Stimulated activated CD8-positive, alpha-beta memory T cell treated with anti-CD3 and anti-CD28 coated beads, Interleukin-2, amount 100 ng/mL, for 1 hour (primary cell): ENCODE measurements around the gene MTURN.

Source experiments
- DNase-seq, 2 donors: peaks; one replicate each; pipeline ENCODE4 v3.0.0-alpha.2; 2020; ENCODE audit warnings: low read depth in 2 of 2

Gene MTURN

GRCh38 chr7:30162133-30162532 is 27.3 kb downstream of the MTURN start:
- no peak for DNase-seq

DNA sequence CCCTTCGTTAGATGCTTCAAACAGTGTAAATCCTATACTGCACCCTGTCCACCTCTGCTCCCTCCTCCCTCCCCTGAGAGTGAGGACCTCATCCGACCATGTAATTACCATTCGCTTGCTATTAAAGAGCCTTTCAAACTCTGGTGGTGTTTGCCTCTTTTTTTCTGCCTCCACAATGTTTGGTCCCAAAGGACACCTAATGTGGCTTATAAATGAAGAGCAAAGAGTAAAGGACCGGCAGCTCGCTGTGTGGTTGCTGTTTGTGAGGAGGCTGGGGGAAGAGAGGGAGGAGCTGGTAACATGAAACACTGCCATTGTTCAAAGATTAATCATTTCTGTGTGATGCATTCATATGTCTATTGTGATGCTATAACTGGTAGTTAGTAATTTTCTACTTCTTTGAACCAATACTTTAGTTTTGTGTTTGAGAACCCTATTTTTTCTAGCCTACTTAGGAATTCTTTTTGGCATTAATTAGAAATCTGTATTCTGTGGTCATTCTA is 27.9 kb downstream of the MTURN start:
- no peak for DNase-seq

DNA sequence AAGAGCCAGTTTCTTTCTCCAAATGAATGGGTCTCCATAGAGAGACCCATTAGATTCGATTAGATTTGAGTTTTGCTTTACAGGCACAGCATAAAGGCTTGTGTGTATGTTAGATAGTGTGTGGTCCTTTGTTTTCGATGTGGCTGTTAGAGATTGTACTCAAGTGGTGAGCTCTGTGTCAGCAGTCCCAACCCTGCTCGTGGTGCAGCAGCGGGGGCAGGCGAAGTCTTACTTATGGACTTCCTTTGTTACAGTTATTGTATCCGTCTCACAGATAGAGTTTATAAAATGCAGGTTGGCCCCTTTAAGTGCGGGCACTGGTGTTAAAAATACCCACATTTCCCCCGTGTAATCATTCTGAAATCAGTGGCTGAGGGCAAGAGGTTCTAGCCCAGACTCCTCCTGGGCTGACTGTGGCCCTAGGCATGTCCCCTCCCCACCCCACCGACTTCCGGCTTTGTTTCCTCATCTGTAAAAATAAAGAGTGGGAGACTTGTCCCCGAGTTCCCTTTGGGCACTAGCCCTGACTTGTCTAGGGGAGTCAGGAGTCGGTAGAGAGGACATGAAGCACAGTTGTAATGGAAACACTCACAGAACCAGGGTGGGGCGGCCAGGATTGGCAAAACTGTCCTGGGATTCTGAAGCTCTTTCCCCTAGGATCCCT is 28.6 kb downstream of the MTURN start:
- DNase-seq, result no peak

DNA sequence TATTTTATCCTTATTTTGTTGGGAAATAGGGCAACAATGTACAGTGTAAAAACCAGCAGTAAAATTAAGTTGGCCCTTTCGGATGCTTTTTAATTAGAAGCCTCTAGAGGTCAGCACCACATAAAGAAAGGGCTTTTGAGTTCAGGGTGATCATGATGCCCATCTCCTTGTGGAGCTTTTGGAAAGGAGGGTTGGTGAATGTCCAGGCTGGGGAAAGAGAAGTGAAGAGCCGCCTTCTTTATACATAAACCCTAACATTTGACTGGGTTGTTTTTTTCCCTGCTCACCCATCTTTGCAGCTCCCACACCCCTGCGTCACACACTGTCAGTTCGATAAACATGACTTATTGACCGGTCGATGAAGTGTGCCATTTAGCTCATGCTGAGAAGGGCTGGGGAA is 29.8 kb downstream of the MTURN start:
- no peak for DNase-seq

DNA sequence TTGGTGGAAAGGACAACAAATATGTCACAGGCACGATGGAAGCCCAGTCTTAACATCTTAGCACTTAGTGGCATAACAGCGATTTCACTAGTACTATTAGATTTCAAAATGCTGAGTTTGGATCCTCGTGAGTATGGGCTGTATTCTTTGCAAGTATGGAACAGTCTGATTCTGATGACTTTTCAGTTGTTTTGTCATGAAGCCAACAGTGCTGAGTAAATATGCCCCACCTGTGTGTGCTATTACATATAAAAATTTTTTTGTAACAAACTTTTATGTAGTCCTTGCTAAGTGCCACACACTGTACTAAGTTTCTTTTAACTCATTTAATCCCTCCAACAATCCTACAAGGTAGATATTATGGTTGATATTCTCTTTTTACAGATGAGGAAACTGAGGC is 30.8 kb downstream of the MTURN start:
- DNase-seq, result no peak

DNA sequence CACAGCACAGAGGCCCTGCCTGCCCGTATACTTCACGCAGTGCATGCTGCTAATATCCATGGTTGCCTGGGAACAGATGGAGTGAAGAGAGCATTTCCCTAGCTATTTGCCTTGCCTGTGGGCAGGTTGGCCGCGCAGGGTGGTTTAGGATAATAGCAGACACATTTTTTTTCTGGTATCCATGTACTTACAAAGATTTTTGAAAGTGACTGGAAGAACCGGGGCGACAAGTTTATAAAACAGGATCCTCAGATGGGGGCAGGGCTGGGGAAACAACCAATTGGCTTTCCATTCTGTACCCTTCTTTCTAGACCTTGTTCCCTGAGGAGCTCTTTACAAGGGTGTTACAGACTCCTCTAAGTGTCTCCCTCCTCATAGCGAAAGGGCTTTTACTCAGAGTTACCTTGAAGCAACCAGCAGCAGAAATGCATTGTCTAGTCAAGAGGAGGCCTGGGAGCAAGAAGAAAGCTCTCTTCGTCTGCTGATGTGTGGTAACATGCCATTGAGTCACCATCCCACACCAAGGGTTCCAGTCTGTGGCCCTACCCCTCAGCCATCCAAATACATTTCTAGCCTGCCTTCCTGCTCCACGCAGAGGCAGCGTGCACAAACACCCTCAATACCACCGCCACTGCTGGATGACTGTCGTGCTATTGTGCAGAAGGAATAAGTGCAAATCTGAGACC is 31.5 kb downstream of the MTURN start:
- no peak for DNase-seq

GRCh38 chr7:30166841-30167235 is 32.1 kb downstream of the MTURN start:
- no peak for DNase-seq

- no peak for DNase-seq
Measured at GRCh38 chr7:30167901-30168300, 33.1 kb downstream of the MTURN start.

- no peak for DNase-seq
Measured at GRCh38 chr7:30168835-30169573, 34.2 kb downstream of the MTURN start.

GRCh38 chr7:30169579-30169978 is 34.8 kb downstream of the MTURN start:
- no peak for DNase-seq

DNA sequence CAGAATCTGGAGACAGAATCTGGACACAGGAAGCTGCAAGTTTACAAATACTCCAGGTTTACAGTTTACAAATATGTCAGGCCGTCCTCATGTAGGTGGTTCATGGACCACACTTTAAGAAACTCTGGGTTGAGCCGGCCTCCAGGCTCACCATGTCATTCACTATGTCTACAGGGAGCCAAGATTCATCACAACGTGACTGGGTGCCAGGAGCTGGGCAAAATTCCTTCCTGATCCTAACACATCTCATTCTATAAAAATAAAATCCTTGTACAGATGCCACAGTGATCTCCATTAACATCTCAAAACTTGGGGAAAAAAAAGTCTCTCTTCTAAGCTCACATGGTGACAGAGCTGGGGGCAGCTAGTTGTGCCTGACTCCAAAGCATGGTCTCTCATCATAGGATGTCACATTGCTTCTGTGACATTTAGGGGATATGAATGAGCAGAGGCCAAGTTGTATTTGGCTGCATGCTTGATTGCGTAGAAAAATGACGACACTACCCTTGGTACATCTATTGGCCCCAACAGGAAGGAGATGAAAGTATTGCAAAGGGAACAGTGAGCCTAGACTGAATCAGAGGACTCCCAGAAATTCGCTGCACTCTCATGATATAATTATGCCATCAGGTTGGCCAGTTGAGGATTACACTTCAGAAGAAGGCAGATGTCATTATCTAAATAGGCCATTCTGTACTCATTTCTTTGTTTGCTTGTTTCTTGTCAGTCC is 35.9 kb downstream of the MTURN start:
- DNase-seq, result no peak

DNA sequence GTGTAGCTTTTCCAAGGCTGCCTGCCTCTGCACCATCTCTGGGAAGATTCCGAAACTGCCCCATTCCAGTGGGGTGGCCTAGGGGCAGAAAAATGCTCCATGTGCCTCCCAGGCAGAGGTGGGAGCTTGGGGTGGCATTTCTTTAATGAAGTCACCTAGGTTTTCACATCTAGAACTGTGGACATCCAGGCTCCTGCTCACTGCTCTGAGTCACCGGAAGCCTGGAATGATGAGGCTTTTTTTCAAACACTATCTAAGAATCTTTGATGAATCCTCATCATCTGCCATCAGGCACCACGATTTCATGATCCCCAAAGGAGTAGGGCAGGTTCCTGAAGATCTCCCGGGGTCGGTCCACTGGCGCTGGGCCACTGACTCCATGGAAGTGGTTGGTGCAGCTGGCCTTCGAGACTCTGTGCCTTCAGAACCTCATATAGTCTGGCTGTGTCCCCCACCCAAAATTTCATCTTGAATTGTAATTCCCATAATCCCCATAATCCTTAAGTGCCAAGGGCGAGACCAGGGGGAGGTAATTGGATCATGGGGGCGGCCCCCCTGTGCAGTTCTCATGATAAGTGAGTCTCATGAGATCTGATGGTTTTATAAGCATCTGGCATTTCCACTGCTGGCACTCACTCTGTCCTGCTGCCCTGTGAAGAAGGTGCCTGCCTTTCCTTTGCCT is 37.1 kb downstream of the MTURN start:
- DNase-seq, result no peak

GRCh38 chr7:30172451-30172850 is 37.7 kb downstream of the MTURN start:
- no peak for DNase-seq

- DNase-seq, result no peak
Measured at GRCh38 chr7:30173058-30173897, 38.5 kb downstream of the MTURN start.

GRCh38 chr7:30175180-30175579 is 40.4 kb downstream of the MTURN start:
- DNase-seq, result no peak

GRCh38 chr7:30175636-30176147 is 40.9 kb downstream of the MTURN start:
- no peak for DNase-seq

- DNase-seq, result no peak
Measured at GRCh38 chr7:30176463-30177109, 41.8 kb downstream of the MTURN start.

DNA sequence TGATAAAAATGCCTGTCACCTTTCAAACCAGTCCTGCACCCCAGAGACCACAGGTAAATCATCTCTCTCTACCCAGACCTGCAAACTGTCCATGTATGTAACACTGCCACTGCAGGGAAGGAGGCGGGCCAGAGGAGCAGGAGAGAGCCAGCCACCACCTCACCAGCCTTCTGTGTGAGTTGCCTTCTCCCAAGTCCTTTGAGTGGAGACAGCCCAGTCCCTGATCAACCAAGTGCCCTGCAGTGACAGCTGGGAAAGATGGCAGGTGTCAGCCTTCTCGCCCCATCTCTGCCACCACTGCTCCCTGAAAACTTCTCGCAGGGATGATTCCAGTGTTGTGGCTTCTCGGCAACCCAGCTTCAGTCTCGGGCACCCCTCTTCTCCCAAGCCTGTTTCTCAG is 42.4 kb downstream of the MTURN start:
- DNase-seq, result no peak

DNA sequence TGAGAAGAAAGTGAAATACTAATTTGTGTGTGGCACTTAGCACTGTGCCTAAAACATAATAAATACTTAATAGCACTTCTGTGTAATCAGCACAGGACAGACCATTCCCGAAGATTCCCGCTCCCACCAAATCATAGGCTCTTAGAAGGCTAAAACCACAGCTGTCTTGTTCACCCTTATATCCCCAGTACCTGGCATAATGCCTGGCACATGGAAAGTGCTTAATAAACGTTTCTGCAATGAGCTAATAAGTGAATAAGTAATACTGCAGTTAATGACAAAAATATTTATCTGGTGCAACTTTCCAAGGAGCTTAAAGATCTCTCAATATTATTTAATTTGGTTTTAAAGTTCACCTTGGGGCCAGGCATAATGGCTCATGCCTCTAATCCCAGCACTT is 43.2 kb downstream of the MTURN start:
- DNase-seq, result no peak
